Peyer's patch (tissue), 4 donors: ENCODE results near the gene MREG. TPM values are rescaled to one million over a fixed set of nuclear protein-coding genes. Genes with fewer than 3 reads are reported as not detected.
"Not testable (repeated sequence)": the region's sequence is repeated elsewhere in the genome, so short reads cannot be mapped to it uniquely, and the experiment has no call there.

Experiments used
- DNase-seq, 3 donors: peaks; one replicate each; pipeline ENCODE4 v3.0.0-alpha.2; 2017 to 2019
- H3K27ac ChIP-seq, 4 donors: fragments of 200-600 bp; sonication (generic); one replicate each; pipeline ENCODE4 v1.5.1; 2016 to 2019
- H3K27me3 ChIP-seq, 2 donors: fragments of 200-600 bp; sonication (generic); one replicate each; pipeline ENCODE4 v1.5.1; 2019
- H3K36me3 ChIP-seq, 3 donors: fragments of 200-600 bp; sonication (generic); one replicate each; pipeline ENCODE4 v1.5.1; 2016 to 2019
- H3K4me1 ChIP-seq, 4 donors: fragments of 200-600 bp; sonication (generic); one replicate each; pipeline ENCODE4 v1.5.1; 2016 to 2019
- H3K4me3 ChIP-seq, 4 donors: fragments of 200-600 bp; sonication (generic); 1 replicate in 3 of 4; 2 replicates in 1 of 4; pipeline ENCODE4 v1.5.1; 2016 to 2019; ENCODE audit warnings: mild to moderate bottlenecking in 1 of 4
- H3K9me3 ChIP-seq, 4 donors: fragments of 200-600 bp; sonication (generic); one replicate each; pipeline ENCODE4 v1.5.1; 2016 to 2019; ENCODE audit warnings: mild to moderate bottlenecking in 1 of 4
- POLR2A ChIP-seq, 2 donors: fragments of 450-650 bp; IDR thresholded peaks; one replicate each; pipeline ENCODE4 v1.5.1; 2017; ENCODE audit warnings: antibody characterized with exemption in 2 of 2, mild to moderate bottlenecking in 2 of 2, moderate library complexity in 2 of 2
- total RNA-seq, 4 donors: library from RNA; depleted of rRNA; stranded (reverse); fragments of >200 nt; gene quantifications; one replicate each; pipeline ENCODE4 v1.1.0, GENCODE V29; 2016
- TF ChIP-seq, protein P1 (sequence below), 6 experiments: fragments of 450-650 bp in 4 of 6; fragments of 200-600 bp in 2 of 6; sonication (generic) in 1 of 6; IDR thresholded peaks; one replicate each; pipeline ENCODE4 v1.5.1; 2017 to 2019; ENCODE audit warnings: antibody characterized with exemption in 6 of 6, mild to moderate bottlenecking in 3 of 6, moderate library complexity in 1 of 6

The MREG gene
- total RNA-seq, 4 donors from 2014 or later = 6.2 to 10.7 (median 7.2) TPM

DNA sequence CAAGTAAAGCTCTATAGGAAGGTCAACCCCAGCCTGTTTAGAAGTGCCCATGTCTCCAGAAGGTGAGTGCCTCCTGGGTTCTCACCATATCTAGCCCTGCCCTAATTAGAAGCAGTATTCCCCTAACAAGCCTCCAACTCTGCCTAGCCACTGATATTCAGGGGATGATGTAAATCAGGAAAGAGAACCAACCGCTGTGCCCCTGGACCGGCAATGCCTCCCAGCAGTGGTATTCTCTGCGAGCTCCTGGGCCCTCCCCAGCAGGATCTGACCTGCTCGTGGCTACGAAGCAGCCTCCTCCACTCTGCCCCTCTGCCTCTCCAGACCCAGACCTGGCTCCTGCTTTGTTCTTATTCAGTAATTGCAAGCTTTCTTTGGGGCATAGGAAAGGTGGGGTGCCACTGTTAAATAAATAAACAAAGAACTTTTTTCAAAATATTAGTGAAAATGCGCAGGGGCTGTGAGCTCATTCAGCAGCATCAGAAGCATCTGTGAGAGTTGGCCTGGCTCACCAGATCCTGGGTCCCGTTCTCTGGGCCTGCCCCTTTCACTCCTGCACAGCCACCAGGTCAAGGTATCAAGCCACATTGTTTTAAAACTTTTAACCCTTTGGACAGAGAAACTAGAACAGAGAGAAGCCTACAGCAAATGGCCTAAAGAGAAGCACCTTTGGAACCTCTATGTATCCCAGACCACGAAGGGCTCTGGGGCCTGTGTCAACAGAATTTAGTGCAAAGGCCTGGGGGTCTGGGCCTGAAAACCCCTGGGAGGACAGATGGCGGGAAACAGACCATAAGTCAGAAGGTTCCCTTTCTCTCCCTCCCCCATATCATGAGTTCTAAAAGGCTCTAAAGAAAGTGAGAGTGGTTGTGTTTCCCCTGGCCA lies 11.9 kb downstream of the MREG start:
- no peak for DNase-seq
- no peak for TF ChIP-seq POLR2A (IDR thresholded peaks at IDR 0.05)
- TF ChIP-seq, protein P1, sequence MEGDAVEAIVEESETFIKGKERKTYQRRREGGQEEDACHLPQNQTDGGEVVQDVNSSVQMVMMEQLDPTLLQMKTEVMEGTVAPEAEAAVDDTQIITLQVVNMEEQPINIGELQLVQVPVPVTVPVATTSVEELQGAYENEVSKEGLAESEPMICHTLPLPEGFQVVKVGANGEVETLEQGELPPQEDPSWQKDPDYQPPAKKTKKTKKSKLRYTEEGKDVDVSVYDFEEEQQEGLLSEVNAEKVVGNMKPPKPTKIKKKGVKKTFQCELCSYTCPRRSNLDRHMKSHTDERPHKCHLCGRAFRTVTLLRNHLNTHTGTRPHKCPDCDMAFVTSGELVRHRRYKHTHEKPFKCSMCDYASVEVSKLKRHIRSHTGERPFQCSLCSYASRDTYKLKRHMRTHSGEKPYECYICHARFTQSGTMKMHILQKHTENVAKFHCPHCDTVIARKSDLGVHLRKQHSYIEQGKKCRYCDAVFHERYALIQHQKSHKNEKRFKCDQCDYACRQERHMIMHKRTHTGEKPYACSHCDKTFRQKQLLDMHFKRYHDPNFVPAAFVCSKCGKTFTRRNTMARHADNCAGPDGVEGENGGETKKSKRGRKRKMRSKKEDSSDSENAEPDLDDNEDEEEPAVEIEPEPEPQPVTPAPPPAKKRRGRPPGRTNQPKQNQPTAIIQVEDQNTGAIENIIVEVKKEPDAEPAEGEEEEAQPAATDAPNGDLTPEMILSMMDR (IDR thresholded peaks at IDR 0.05) = no peak
- Histone ChIP-seq H3K27me3 (no peaks in the 10 kb centered on the region), H3K36me3 (no peaks in the 10 kb centered on the region), H3K9me3 (no peaks in the 10 kb centered on the region), H3K27ac (no peak overlapping the region), H3K4me1 (no peaks in the 10 kb centered on the region), H3K4me3 (no peak overlapping the region)

DNA sequence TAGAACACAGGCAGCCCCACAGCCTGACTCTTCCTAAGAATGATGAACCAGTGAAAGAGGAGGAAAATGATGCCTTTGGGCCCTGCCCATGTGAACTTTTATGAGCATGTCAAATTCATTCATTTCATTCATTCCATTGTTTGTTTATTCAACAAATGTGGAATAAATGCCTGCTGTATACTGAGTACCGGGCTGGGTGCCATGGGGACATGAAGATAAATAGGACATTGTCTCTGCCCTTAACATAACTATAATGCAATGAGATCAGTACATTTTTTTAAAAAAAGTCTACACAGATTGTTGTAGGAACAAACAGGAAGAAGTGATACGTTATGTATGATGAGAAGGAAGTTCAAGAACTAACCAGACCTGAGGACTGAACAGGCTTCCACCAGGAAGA lies 14.7 kb downstream of the MREG start:
- no peak for DNase-seq
- H3K9me3 ChIP-seq = no peaks in the 10 kb centered on the region
- TF ChIP-seq, protein P1 (IDR thresholded peaks at IDR 0.05) = no peak
- no peak for TF ChIP-seq POLR2A (IDR thresholded peaks at IDR 0.05)
- peaks cover 0 to 7% (median 0%) of the 10 kb centered on the region in 3 donors for H3K36me3 ChIP-seq
- H3K4me3 ChIP-seq = no peak overlapping the region
- no peaks in the 10 kb centered on the region for H3K27me3 ChIP-seq
- H3K4me1 ChIP-seq = no peaks in the 10 kb centered on the region
- no peak overlapping the region for H3K27ac ChIP-seq

GRCh38 chr2:215997219-215997618 lies 16.1 kb downstream of the MREG start:
- no peaks in the 10 kb centered on the region for H3K27me3 ChIP-seq
- no peak for DNase-seq
- H3K9me3 ChIP-seq = no peaks in the 10 kb centered on the region
- TF ChIP-seq, protein P1 (IDR thresholded peaks at IDR 0.05) = no peak
- no peaks in the 10 kb centered on the region for H3K4me1 ChIP-seq
- H3K27ac ChIP-seq = no peak overlapping the region
- peaks cover 0 to 7% (median 0%) of the 10 kb centered on the region in 3 donors for H3K36me3 ChIP-seq
- no peak overlapping the region for H3K4me3 ChIP-seq

DNA sequence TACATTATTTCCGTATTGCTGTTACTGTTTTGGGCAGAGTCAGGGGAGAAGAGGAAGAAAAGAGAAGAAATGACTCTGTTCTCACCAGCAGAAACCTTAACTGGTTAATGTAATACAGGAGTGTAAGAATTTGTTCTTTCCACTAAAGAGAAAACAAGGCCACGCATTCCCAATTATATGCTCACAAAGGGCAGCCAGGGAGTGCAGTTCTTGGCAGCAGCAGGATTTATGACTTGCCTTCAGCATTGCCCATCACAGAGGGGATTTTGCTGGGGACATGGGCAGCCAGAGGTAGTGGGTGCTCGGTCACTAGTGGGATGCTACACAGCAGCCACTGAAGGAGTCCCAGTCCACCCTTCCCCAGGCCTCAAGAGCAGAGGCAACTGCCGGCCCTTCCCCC lies 18.4 kb downstream of the MREG start:
- TF ChIP-seq, protein P1 (IDR thresholded peaks at IDR 0.05) = no peak
- no peak for TF ChIP-seq POLR2A (IDR thresholded peaks at IDR 0.05)

DNA sequence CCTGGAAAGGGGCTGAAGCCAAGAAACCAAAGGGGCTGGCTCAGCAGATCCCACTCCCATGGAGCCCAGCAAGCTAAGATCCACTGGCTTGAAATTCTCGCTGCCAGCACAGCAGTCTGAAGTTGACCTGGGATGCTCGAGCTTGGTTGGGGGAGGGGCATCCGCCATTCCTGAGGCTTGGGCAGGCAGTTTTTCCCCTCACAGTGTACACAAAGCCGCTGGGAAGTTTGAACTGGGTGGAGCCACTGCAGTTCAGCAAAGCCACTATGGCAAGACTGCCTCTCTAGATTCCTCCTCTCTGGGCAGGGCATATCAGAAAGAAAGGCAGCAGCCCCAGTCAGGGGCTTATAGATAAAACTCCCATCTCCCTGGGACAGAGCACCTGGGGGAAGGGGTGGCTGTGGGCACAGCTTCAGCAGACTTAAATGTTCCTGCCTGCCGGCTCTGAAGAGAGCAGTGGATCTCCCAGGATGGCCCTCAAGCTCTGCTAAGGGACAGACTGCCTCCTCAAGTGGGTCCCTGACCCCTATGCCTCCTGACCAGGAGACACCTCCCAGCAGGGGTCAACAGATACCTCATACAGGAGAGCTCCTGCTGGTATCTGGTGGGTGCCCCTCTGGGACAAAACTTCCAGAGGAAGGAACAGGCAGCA lies 24.7 kb downstream of the MREG start:
- not testable (repeated sequence) for H3K27ac ChIP-seq, H3K4me1 ChIP-seq, H3K9me3 ChIP-seq, H3K27me3 ChIP-seq, DNase-seq, H3K36me3 ChIP-seq, H3K4me3 ChIP-seq

More for the DNA sequence above, 18.4 kb downstream of the MREG start:
- Histone ChIP-seq H3K27me3 (no peaks in the 10 kb centered on the region), H3K4me1 (no peaks in the 10 kb centered on the region), H3K4me3 (no peak overlapping the region), H3K9me3 (no peaks in the 10 kb centered on the region), H3K36me3 (peaks cover 0 to 7% (median 0%) of the 10 kb centered on the region in 3 donors), H3K27ac (no peak overlapping the region)
- no peak for DNase-seq

- Histone ChIP-seq H3K4me3 (no peak overlapping the region), H3K36me3 (peaks cover 0 to 3% (median 0%) of the 10 kb centered on the region in 3 donors), H3K9me3 (no peaks in the 10 kb centered on the region), H3K27me3 (no peaks in the 10 kb centered on the region), H3K4me1 (no peaks in the 10 kb centered on the region), H3K27ac (no peak overlapping the region)
- no peak for DNase-seq
- TF ChIP-seq, protein P1 (IDR thresholded peaks at IDR 0.05) = no peak
- no peak for TF ChIP-seq POLR2A (IDR thresholded peaks at IDR 0.05)
These were observed 28.1 kb downstream of the MREG start for GRCh38 chr2:215985257-215985656.
